GM12878 (cell line): ENCODE measurements around the gene MBOAT2. TPM values are rescaled to one million over a fixed set of nuclear protein-coding genes. Genes with fewer than 3 reads are reported as not detected.
A peak's percentile ranks its signal among the peaks of the same experiment; 100 is the strongest.

Experiments
- ATAC-seq: fragments of 200-7000 bp; cut with Tn5 transposase; 3 replicates; pipeline ENCODE4 v1.9.1; 2020; ENCODE audit warnings: mild to moderate bottlenecking, moderate library complexity
- BruUV-seq: library from RNA; stranded (reverse); fragments of 400-500 nt; replicated peaks from 2 replicates; lab custom pipeline; 2021; lab: Mats Ljungman, UMichigan
- CTCF ChIA-PET: fragments of 300-600 bp; sonication (Branson Sonifier 250); formaldehyde crosslinking; extraction: SDS; loops from one replicate; lab custom pipeline; 2021; ENCODE audit warnings: inconsistent platforms; lab: Yijun Ruan, JAX
- POLR2A ChIA-PET: fragments of 350-600 bp; formaldehyde crosslinking; extraction: SDS; loops from one replicate; lab custom pipeline; 2021; ENCODE audit warnings: inconsistent platforms; lab: Charles Lee
- RAD21 ChIA-PET: fragments of 300-600 bp; sonication (Branson Sonifier 250); formaldehyde crosslinking; loops from one replicate; lab custom pipeline; 2023; ENCODE audit warnings: antibody characterized with exemption; ENCODE audit not compliant: unreplicated experiment; lab: Charles Lee
- SMC1A ChIA-PET: fragments of 300-600 bp; sonication (Branson Sonifier 250); formaldehyde crosslinking; loops from one replicate; lab custom pipeline; 2023; ENCODE audit not compliant: unreplicated experiment, uncharacterized antibody; lab: Charles Lee
- DNase-seq: peaks from one replicate; pipeline ENCODE4 v3.0.0-alpha.2; 2011; ENCODE audit warnings: low read depth, low spot score
- FAIRE-seq: peaks from 3 replicates; lab custom pipeline; 2011; peaks lifted over from hg19 to GRCh38; lab: Jason Lieb, UNC
- H2AFZ ChIP-seq: 2 replicates; pipeline ENCODE4 v1.6.0; 2011; ENCODE audit warnings: low read depth, low read length, control low read depth; ENCODE audit not compliant: control insufficient read depth
- H3K27ac ChIP-seq: 2 replicates; pipeline ENCODE4 v1.5.1; 2011; ENCODE audit warnings: control low read depth; ENCODE audit not compliant: control insufficient read depth, insufficient read depth
- H3K27me3 ChIP-seq, 2 experiments: replicated peaks in 1 of 2; 2 replicates each; pipeline versions ENCODE4 v1.6.0 to v1.6.1; 2011; ENCODE audit warnings: low read length in 1 of 2; ENCODE audit not compliant: control insufficient read depth in 2 of 2, insufficient read depth in 2 of 2
- H3K36me3 ChIP-seq, 2 experiments: 2 replicates each; pipeline ENCODE4 v1.5.1; 2011; ENCODE audit warnings: low read length in 1 of 2; ENCODE audit not compliant: control insufficient read depth in 2 of 2, insufficient read depth in 2 of 2
- H3K4me1 ChIP-seq: 2 replicates; pipeline ENCODE4 v1.6.1; 2011; ENCODE audit warnings: mild to moderate bottlenecking, low read length, moderate library complexity, mixed read lengths; ENCODE audit not compliant: control insufficient read depth, insufficient read depth
- H3K4me2 ChIP-seq: 2 replicates; pipeline ENCODE4 v1.6.0; 2011; ENCODE audit warnings: control low read depth; ENCODE audit not compliant: control insufficient read depth, insufficient read depth
- H3K4me3 ChIP-seq: fragments of 200-600 bp; sonication (generic); 2 replicates; pipeline ENCODE4 v1.5.1; 2016
- H3K79me2 ChIP-seq: 2 replicates; pipeline ENCODE4 v1.6.0; 2011; ENCODE audit warnings: low read length; ENCODE audit not compliant: control insufficient read depth, insufficient read depth
- H3K9ac ChIP-seq: 2 replicates; pipeline ENCODE4 v1.8.0; 2011; ENCODE audit warnings: low read length, control low read depth, mixed read lengths; ENCODE audit not compliant: control insufficient read depth, insufficient read depth
- H3K9me3 ChIP-seq: replicated peaks from 3 replicates; pipeline ENCODE4 v1.5.1; 2011; ENCODE audit warnings: mild to moderate bottlenecking, low read length; ENCODE audit not compliant: control insufficient read depth, insufficient read depth
- H4K20me1 ChIP-seq: 2 replicates; pipeline ENCODE4 v1.6.0; 2011; ENCODE audit not compliant: control insufficient read depth, insufficient read depth
- BCL11A ChIP-seq: IDR thresholded peaks from 2 replicates; pipeline ENCODE4 v1.6.1; 2011; ENCODE audit warnings: low read depth, low read length
- DPF2 ChIP-seq: fragments of 450-650 bp; IDR thresholded peaks from 2 replicates; pipeline ENCODE4 v1.6.1; 2017; ENCODE audit warnings: mild to moderate bottlenecking
- HDGF ChIP-seq: fragments of 450-650 bp; IDR thresholded peaks from 2 replicates; pipeline ENCODE4 v1.6.1; 2016; ENCODE audit warnings: antibody characterized with exemption
- IKZF2 ChIP-seq, 2 experiments: fragments of 450-650 bp; IDR thresholded peaks; 2 replicates each; pipeline ENCODE4 v1.6.1; 2017; ENCODE audit warnings: mild to moderate bottlenecking in 2 of 2, moderate library complexity in 2 of 2
- JUND ChIP-seq: IDR thresholded peaks from 2 replicates; pipeline ENCODE4 v1.6.1; 2012; ENCODE audit warnings: low read depth, mild to moderate bottlenecking, low read length, improper control_type of control experiment, moderate library complexity
- MTA2 ChIP-seq: fragments of 450-650 bp; IDR thresholded peaks from 2 replicates; pipeline ENCODE4 v1.6.1; 2016; ENCODE audit warnings: low read depth, mild to moderate bottlenecking, moderate library complexity
- NRF1 ChIP-seq: conservative IDR thresholded peaks from 2 replicates; pipeline ENCODE4 v1.6.1; 2011; ENCODE audit warnings: mild to moderate bottlenecking, low read depth, low read length, improper control_type of control experiment
- PAX5 ChIP-seq: IDR thresholded peaks from 2 replicates; pipeline ENCODE4 v1.6.1; 2011; ENCODE audit warnings: low read depth, low read length, borderline replicate concordance
- POU2F2 ChIP-seq: IDR thresholded peaks from 3 replicates; pipeline ENCODE4 v1.6.1; 2011; ENCODE audit warnings: low read depth, mild to moderate bottlenecking, low read length, borderline replicate concordance
- RUNX3 ChIP-seq: IDR thresholded peaks from 2 replicates; pipeline ENCODE4 v1.6.1; 2012; ENCODE audit warnings: low read length, inconsistent platforms
- SPI1 ChIP-seq: IDR thresholded peaks from 2 replicates; pipeline ENCODE4 v1.6.1; 2011; ENCODE audit warnings: low read depth, mild to moderate bottlenecking, low read length, moderate library complexity, borderline replicate concordance; ENCODE audit not compliant: insufficient read depth
- TCF12 ChIP-seq: IDR thresholded peaks from 2 replicates; pipeline ENCODE4 v1.6.1; 2011; ENCODE audit warnings: low read depth, mild to moderate bottlenecking, low read length
- YY1 ChIP-seq: IDR thresholded peaks from 2 replicates; pipeline ENCODE4 v1.6.1; 2011; ENCODE audit warnings: low read depth, mild to moderate bottlenecking, low read length
- ZNF217 ChIP-seq: fragments of 450-650 bp; IDR thresholded peaks from 2 replicates; pipeline ENCODE4 v1.6.1; 2017; ENCODE audit warnings: antibody characterized with exemption, mild to moderate bottlenecking
- ZZZ3 ChIP-seq: IDR thresholded peaks from 2 replicates; pipeline ENCODE4 v1.6.1; 2011; ENCODE audit warnings: low read depth; ENCODE audit not compliant: control insufficient read depth, insufficient read length
- WGBS: methylation state at CpG from one replicate; pipeline ENCODE4 v1.1.6; 2016; ENCODE audit warnings: low lambda C conversion rate; ENCODE audit not compliant: insufficient replicate concordance, insufficient coverage; ENCODE audit errors: missing lambda C conversion rate; 5-methylcytosine and 5-hydroxymethylcytosine counted together
- in situ Hi-C: fragments of 300-500 bp; cut with MboI; formaldehyde crosslinking; loops from 9 replicates; pipeline ENCODE4 v1.14.3; 2018; ENCODE audit warnings: mixed read lengths
- intact Hi-C: fragments of 100-400 bp; cut with micrococcal nuclease; formaldehyde crosslinking; loops from one replicate; pipeline ENCODE4 v1.14.2; 2022; ENCODE audit not compliant: unreplicated experiment
- polyA plus RNA-seq, 11 experiments: library from polyadenylated mRNA; depleted of rRNA in 4 of 11; unstranded in 6 of 11; stranded (reverse) in 5 of 11; fragments of >200 nt; fragmentation: Nextera tagmentation in 4 of 11; fragmentation: Illumina TruSeq in 1 of 11; extraction: Ambion mirVana in 4 of 11; extraction: Trizol in 1 of 11; gene quantifications; 1 replicate in 1 of 11; 2 replicates in 10 of 11; pipeline versions ENCODE4 v1.2.1 to v1.2.3, GENCODE V29; 2011 to 2016; ENCODE audit warnings: inconsistent platforms in 2 of 11, missing spikeins in 2 of 11, low read depth in 1 of 11
- total RNA-seq, 4 experiments: library from RNA; depleted of rRNA in 3 of 4; stranded (reverse); fragments of >200 nt in 3 of 4; fragmentation: Illumina TruSeq in 1 of 4; extraction: Trizol in 1 of 4; gene quantifications; 2 replicates each; pipeline versions ENCODE4 v1.2.1 to v1.2.3, GENCODE V29; 2013 to 2021
- TF ChIP-seq, protein P1 (sequence below): fragments of 450-650 bp; IDR thresholded peaks from 2 replicates; pipeline ENCODE4 v1.6.1; 2016; ENCODE audit warnings: mild to moderate bottlenecking
- TF ChIP-seq, protein P2 (sequence below): fragments of 450-650 bp; IDR thresholded peaks from 2 replicates; pipeline ENCODE4 v1.6.1; 2017; ENCODE audit warnings: mild to moderate bottlenecking, low read depth, inconsistent platforms; ENCODE audit not compliant: poor library complexity, severe bottlenecking

MBOAT2 gene
- total and polyA plus RNA-seq, 10 of the 15 experiments (the other 5 are each of a cell fraction or from before 2014, with no cell fraction given): 0.08 to 40.6 (median 1.8) TPM

DNA sequence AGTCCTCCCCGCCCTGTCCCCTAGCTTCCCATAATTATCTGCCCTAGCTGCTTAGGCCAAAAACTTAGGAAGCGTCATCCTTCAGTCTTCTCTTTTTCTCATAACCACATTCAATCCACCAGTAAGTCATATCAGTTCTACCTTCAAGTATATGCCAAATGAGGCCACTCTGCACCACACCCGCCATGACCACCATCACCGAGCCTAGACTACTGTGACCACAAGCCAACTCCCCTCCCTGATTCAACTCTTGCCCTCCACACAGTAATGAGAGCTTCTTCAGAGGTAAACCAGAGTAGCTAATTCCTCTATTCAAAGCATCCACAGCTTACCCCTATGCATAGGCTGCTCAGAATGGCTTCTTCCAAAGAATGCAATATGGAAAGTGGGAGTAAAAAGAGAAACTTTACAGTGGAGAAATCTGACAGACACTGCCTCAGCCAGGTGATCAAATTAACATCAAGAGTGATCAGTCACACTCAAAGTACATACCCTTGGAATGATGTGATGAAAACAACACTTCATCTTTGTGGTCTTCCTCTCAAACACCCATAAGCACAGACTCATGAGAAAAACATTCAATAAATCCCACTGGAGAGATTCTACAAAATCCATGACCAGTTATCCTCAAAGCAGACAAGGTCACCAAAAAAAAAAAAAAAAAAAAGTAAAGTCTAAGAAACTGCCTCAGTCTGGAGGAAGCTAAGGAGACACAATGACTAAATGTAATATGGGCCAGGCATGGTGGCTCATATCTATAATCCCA, 17.7 kb downstream of the MBOAT2 start:
- no peak overlapping the region; the same call in 1 of the 2 replicates for H3K27ac ChIP-seq
- ChIA-PET SMC1A (interaction anchor here (0.6 to 13.0 kb wide), 20 partner anchors 9 to 156 kb away, joined by 3 to 101 read pairs (median 5); partner anchors contain the start of gene MBOAT2), CTCF (interaction anchor here (0.6 to 4.9 kb wide), 15 partner anchors 8 to 374 kb away, joined by 3 to 28 read pairs (median 4); no protein-coding TSS in a partner anchor), POLR2A (interaction anchor here (0.6 to 2.7 kb wide), 4 partner anchors 18 to 114 kb away, joined by 3 to 18 read pairs (median 6); partner anchors contain the start of gene MBOAT2), RAD21 (interaction anchor here (0.7 to 4.3 kb wide), 10 partner anchors 18 to 204 kb away, joined by 3 to 52 read pairs (median 8); partner anchors contain the start of gene MBOAT2)
- BruUV-seq: no TSS peak
- H4K20me1 ChIP-seq: no peaks in the 10 kb centered on the region
- peak overlapping the region; percentile 74 for H3K4me2 ChIP-seq
- no peaks in the 10 kb centered on the region for H3K27me3 ChIP-seq
- no peaks in the 10 kb centered on the region; the same call in 2 of the 3 replicates for H3K9me3 ChIP-seq
- H3K4me3 ChIP-seq: 0 out of 2 replicates have a peak overlapping the region, but pooled peaks have one; percentile 48
- peak overlapping the region; percentile 24 for H2AFZ ChIP-seq
- ATAC-seq (peak; percentile 78), FAIRE-seq (peak; percentile 54), DNase-seq (no peak)
- intact Hi-C loops: loop anchor here (2.0 to 5.0 kb wide), 2 partner anchors 107 to 113 kb away; no protein-coding TSS in a partner anchor
- peaks cover 23% of the 10 kb centered on the region for H3K4me1 ChIP-seq
- 62% methylated on average over 4 of the region's 4 CpGs for WGBS
- in situ Hi-C loops: no loop called here
- H3K79me2 ChIP-seq: peaks cover 3% of the 10 kb centered on the region
- no peaks in the 10 kb centered on the region for H3K36me3 ChIP-seq
- TF ChIP-seq ZZZ3: no peak
- no peak for TF ChIP-seq ZNF217
- TF ChIP-seq, protein P1, sequence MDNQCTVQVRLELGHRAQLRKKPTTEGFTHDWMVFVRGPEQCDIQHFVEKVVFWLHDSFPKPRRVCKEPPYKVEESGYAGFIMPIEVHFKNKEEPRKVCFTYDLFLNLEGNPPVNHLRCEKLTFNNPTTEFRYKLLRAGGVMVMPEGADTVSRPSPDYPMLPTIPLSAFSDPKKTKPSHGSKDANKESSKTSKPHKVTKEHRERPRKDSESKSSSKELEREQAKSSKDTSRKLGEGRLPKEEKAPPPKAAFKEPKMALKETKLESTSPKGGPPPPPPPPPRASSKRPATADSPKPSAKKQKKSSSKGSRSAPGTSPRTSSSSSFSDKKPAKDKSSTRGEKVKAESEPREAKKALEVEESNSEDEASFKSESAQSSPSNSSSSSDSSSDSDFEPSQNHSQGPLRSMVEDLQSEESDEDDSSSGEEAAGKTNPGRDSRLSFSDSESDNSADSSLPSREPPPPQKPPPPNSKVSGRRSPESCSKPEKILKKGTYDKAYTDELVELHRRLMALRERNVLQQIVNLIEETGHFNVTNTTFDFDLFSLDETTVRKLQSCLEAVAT: peak; percentile 51; the same call in 1 of the 2 replicates
- no peak for TF ChIP-seq TCF12
- TF ChIP-seq, protein P2, sequence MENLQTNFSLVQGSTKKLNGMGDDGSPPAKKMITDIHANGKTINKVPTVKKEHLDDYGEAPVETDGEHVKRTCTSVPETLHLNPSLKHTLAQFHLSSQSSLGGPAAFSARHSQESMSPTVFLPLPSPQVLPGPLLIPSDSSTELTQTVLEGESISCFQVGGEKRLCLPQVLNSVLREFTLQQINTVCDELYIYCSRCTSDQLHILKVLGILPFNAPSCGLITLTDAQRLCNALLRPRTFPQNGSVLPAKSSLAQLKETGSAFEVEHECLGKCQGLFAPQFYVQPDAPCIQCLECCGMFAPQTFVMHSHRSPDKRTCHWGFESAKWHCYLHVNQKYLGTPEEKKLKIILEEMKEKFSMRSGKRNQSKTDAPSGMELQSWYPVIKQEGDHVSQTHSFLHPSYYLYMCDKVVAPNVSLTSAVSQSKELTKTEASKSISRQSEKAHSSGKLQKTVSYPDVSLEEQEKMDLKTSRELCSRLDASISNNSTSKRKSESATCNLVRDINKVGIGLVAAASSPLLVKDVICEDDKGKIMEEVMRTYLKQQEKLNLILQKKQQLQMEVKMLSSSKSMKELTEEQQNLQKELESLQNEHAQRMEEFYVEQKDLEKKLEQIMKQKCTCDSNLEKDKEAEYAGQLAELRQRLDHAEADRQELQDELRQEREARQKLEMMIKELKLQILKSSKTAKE: peak; percentile 19
- no peak for TF ChIP-seq NRF1
- peak; percentile 21; the same call in 1 of the 3 replicates for TF ChIP-seq POU2F2
- peak in 1 of 2 experiments; percentile 40; a peak in 2 of 4 replicates for TF ChIP-seq IKZF2 (IDR thresholded peaks at IDR 0.05)
- 0 out of 2 replicates have a peak, but pooled peaks have one; percentile 19 for TF ChIP-seq DPF2
- 0 out of 2 replicates have a peak, but pooled peaks have one; percentile 18 for TF ChIP-seq PAX5
- TF ChIP-seq JUND: no peak
- 0 out of 2 replicates have a peak, but pooled peaks have one; percentile 21 for TF ChIP-seq HDGF
- peak; percentile 23; the same call in 1 of the 2 replicates for TF ChIP-seq RUNX3
- peak; percentile 17; the same call in 1 of the 2 replicates for TF ChIP-seq BCL11A
- 0 out of 2 replicates have a peak, but pooled peaks have one; percentile 4 for TF ChIP-seq SPI1
- 0 out of 2 replicates have a peak, but pooled peaks have one; percentile 9 for TF ChIP-seq YY1
- TF ChIP-seq MTA2: peak; percentile 50; the same call in 1 of the 2 replicates
- H3K9ac ChIP-seq: no peak overlapping the region
